HG02981 (cell line): ENCODE measurements around the gene EVA1B.

Experiments used
- ATAC-seq: cut with Tn5 transposase; IDR thresholded peaks from one replicate; pipeline ENCODE4 v1.9.1; 2021; ENCODE audit warnings: mild to moderate bottlenecking, moderate library complexity; ENCODE audit not compliant: unreplicated experiment

Gene EVA1B

GRCh38 chr1:36284061-36284460 is 39.4 kb downstream of the EVA1B start:
- ATAC-seq = no peak

GRCh38 chr1:36279789-36280296 is 43.6 kb downstream of the EVA1B start:
- no peak for ATAC-seq

- no peak for ATAC-seq
Measured at GRCh38 chr1:36279110-36279788, 44.2 kb downstream of the EVA1B start.

- ATAC-seq = no peak
Measured at GRCh38 chr1:36276688-36277087, 46.8 kb downstream of the EVA1B start.

GRCh38 chr1:36274201-36274600 is 49.2 kb downstream of the EVA1B start:
- ATAC-seq = no peak

GRCh38 chr1:36273024-36273423 is 50.4 kb downstream of the EVA1B start:
- no peak for ATAC-seq
